Amniotic stem cell (primary cell): ENCODE results near the gene HIRA.
"Not testable (repeated sequence)": the region's sequence is repeated elsewhere in the genome, so short reads cannot be mapped to it uniquely, and the experiment has no call there.

ENCODE experiments used
- DNase-seq: peaks from one replicate; lab custom pipeline; 2025; lab: John Stamatoyannopoulos, UW

The HIRA gene

GRCh38 chr22:19463491-19464469 lies 32.2 kb upstream of the HIRA start:
- DNase-seq: peak; percentile 59

- no peak for DNase-seq
Measured at GRCh38 chr22:19463008-19463407, 31.5 kb upstream of the HIRA start.

GRCh38 chr22:19461506-19461905 lies 30.0 kb upstream of the HIRA start:
- DNase-seq: no peak

GRCh38 chr22:19460036-19460435 lies 28.5 kb upstream of the HIRA start:
- no peak for DNase-seq

GRCh38 chr22:19457828-19458428 lies 26.4 kb upstream of the HIRA start:
- no peak for DNase-seq

- no peak for DNase-seq
Measured at GRCh38 chr22:19456541-19456940, 25.0 kb upstream of the HIRA start.

- DNase-seq: no peak
Measured at GRCh38 chr22:19455585-19456370, 24.2 kb upstream of the HIRA start.

GRCh38 chr22:19455033-19455432 lies 23.5 kb upstream of the HIRA start:
- DNase-seq: no peak

- no peak for DNase-seq
Measured at GRCh38 chr22:19454156-19454555, 22.6 kb upstream of the HIRA start.

GRCh38 chr22:19453718-19454117 lies 22.2 kb upstream of the HIRA start:
- no peak for DNase-seq

GRCh38 chr22:19451570-19451969 lies 20.0 kb upstream of the HIRA start:
- DNase-seq: no peak

- no peak for DNase-seq
Measured at GRCh38 chr22:19450363-19451175, 19.0 kb upstream of the HIRA start.

- no peak for DNase-seq
Measured at GRCh38 chr22:19449422-19449767, 17.9 kb upstream of the HIRA start.

- no peak for DNase-seq
Measured at GRCh38 chr22:19448739-19449421, 17.3 kb upstream of the HIRA start.

- DNase-seq: no peak
Measured at GRCh38 chr22:19448076-19448607, 16.6 kb upstream of the HIRA start.

GRCh38 chr22:19447330-19448075 lies 16.0 kb upstream of the HIRA start, which contains the start of gene C22orf39:
Gene C22orf39 (minus strand): TSS chr22:19447711. CDS start chr22:19447688, 23 bp downstream.
- peak; percentile 75 for DNase-seq

GRCh38 chr22:19446603-19447329 lies 15.2 kb upstream of the HIRA start:
- DNase-seq: no peak

- not testable (repeated sequence) for DNase-seq
Measured at GRCh38 chr22:19445279-19445982, 13.9 kb upstream of the HIRA start.
